ENCODE data around the gene SIAH2. TPM values are rescaled to one million over a fixed set of nuclear protein-coding genes. Genes with fewer than 3 reads are reported as not detected.

SIAH2 gene
- polyA plus RNA-seq, 3 donors: 24.6 to 43.5 (median 28.2) TPM

- Mint-ChIP-seq H3K36me3 (no peaks in the 10 kb centered on the region), H3K27ac (peak overlapping the region in 1 of 7 donors; percentile 27), H3K9me3 (no peaks in the 10 kb centered on the region), H3K4me3 (no peak overlapping the region), H3K27me3 (ENCODE audit: low read depth in 3 of 3) (peaks cover 0 to 3% (median 3%) of the 10 kb centered on the region in 3 donors), H3K4me1 (peaks cover 21% of the 10 kb centered on the region)
- Histone ChIP-seq H3K4me1 (ENCODE audit: control insufficient read depth in 1 of 2, insufficient read depth in 2 of 2, low read length in 2 of 2) (peaks cover 21% of the 10 kb centered on the region in 2 donors), H3K27ac (ENCODE audit: low read depth in 1 of 2, low read length in 2 of 2) (no peak overlapping the region), H3K4me3 (replicated peaks in 1 of 3; ENCODE audit: low read depth in 2 of 3, low read length in 3 of 3) (no peak overlapping the region), H3K9me3 (replicated peaks in 1 of 2; ENCODE audit: control insufficient read depth in 1 of 2, insufficient read depth in 1 of 2, low read length in 2 of 2) (no peaks in the 10 kb centered on the region), H3K79me2 (ENCODE audit: insufficient read depth, low read length) (no peaks in the 10 kb centered on the region), H2AFZ (ENCODE audit: insufficient read depth, low read depth, low read length, poor library complexity, severe bottlenecking) (no peak overlapping the region), H3K9ac (ENCODE audit: insufficient read depth, low read length, poor library complexity, severe bottlenecking) (no peak overlapping the region), H3K36me3 (replicated peaks in 1 of 2; ENCODE audit: control insufficient read depth in 1 of 2, insufficient read depth in 2 of 2, low read length in 2 of 2) (no peaks in the 10 kb centered on the region), H3K4me2 (replicated peaks; ENCODE audit: extremely low read depth, low read length, poor library complexity, severe bottlenecking) (no peak overlapping the region), H4K20me1 (ENCODE audit: insufficient read depth, low read length) (no peaks in the 10 kb centered on the region), H3K27me3 (ENCODE audit: control insufficient read depth in 2 of 2, insufficient read depth in 2 of 2, low read length in 2 of 2) (no peaks in the 10 kb centered on the region)
- 83% methylated on average over 4 of the region's 9 CpGs for WGBS (ENCODE audit: insufficient coverage)
- TF ChIP-seq CTCF (IDR thresholded peaks at IDR 0.05): no peak
- DNase-seq: no peak
- intact Hi-C loops (cut with micrococcal nuclease): no loop called here
Observed at GRCh38 chr3:150733936-150734794, 28.8 kb downstream of the SIAH2 start.

GRCh38 chr3:150733373-150733935 lies 29.5 kb downstream of the SIAH2 start:
- TF ChIP-seq CTCF (IDR thresholded peaks at IDR 0.05): no peak
- no peak overlapping the region for H3K27ac Mint-ChIP-seq
- intact Hi-C loops (cut with micrococcal nuclease): no loop called here
- no peaks in the 10 kb centered on the region for H3K9me3 Mint-ChIP-seq
- Histone ChIP-seq H3K79me2 (ENCODE audit: insufficient read depth, low read length) (no peaks in the 10 kb centered on the region), H3K27me3 (ENCODE audit: control insufficient read depth in 2 of 2, insufficient read depth in 2 of 2, low read length in 2 of 2) (no peaks in the 10 kb centered on the region), H3K4me2 (replicated peaks; ENCODE audit: extremely low read depth, low read length, poor library complexity, severe bottlenecking) (no peak overlapping the region), H3K4me1 (ENCODE audit: control insufficient read depth in 1 of 2, insufficient read depth in 2 of 2, low read length in 2 of 2) (peaks cover 14% of the 10 kb centered on the region in 2 donors), H3K27ac (ENCODE audit: low read depth in 1 of 2, low read length in 2 of 2) (no peak overlapping the region), H3K36me3 (replicated peaks in 1 of 2; ENCODE audit: control insufficient read depth in 1 of 2, insufficient read depth in 2 of 2, low read length in 2 of 2) (no peaks in the 10 kb centered on the region), H3K9ac (ENCODE audit: insufficient read depth, low read length, poor library complexity, severe bottlenecking) (no peak overlapping the region), H4K20me1 (ENCODE audit: insufficient read depth, low read length) (no peaks in the 10 kb centered on the region), H2AFZ (ENCODE audit: insufficient read depth, low read depth, low read length, poor library complexity, severe bottlenecking) (no peak overlapping the region), H3K4me3 (replicated peaks in 1 of 3; ENCODE audit: low read depth in 2 of 3, low read length in 3 of 3) (no peak overlapping the region), H3K9me3 (replicated peaks in 1 of 2; ENCODE audit: control insufficient read depth in 1 of 2, insufficient read depth in 1 of 2, low read length in 2 of 2) (no peaks in the 10 kb centered on the region)
- H3K27me3 Mint-ChIP-seq (ENCODE audit: low read depth in 3 of 3): peaks cover 0 to 3% (median 3%) of the 10 kb centered on the region in 3 donors
- DNase-seq: no peak
- no peak overlapping the region for H3K4me3 Mint-ChIP-seq
- H3K36me3 Mint-ChIP-seq: no peaks in the 10 kb centered on the region
- WGBS (ENCODE audit: insufficient coverage): 99% methylated on average over 5 of the region's 8 CpGs
- H3K4me1 Mint-ChIP-seq: peaks cover 14% of the 10 kb centered on the region

Measured in CD14-positive monocyte (primary cell).